PFSK-1 (cell line): ENCODE data around the gene PTPRN2.

Source experiments
- FOXP2 ChIP-seq: optimal IDR thresholded peaks from 2 replicates; pipeline ENCODE3; 2011; ENCODE audit warnings: borderline replicate concordance, control low read depth, inconsistent platforms; ENCODE audit not compliant: insufficient read depth; ENCODE audit errors: extremely low read length, extremely low read depth
- POLR2AphosphoS5 ChIP-seq: IDR thresholded peaks from 2 replicates; pipeline ENCODE4 v1.6.1; 2012; ENCODE audit warnings: low read depth, mild to moderate bottlenecking, control low read depth, low read length, moderate library complexity
- REST ChIP-seq, 2 experiments: IDR thresholded peaks; 2 replicates each; pipeline versions ENCODE4 v1.6.1 to v1.8.0; 2011 to 2012; ENCODE audit warnings: low read depth in 2 of 2, low read length in 2 of 2, control low read depth in 1 of 2, inconsistent platforms in 1 of 2, mild to moderate bottlenecking in 1 of 2, moderate library complexity in 1 of 2; ENCODE audit not compliant: insufficient read depth in 1 of 2
- SIN3A ChIP-seq: IDR thresholded peaks from 2 replicates; pipeline ENCODE4 v1.6.1; 2012; ENCODE audit warnings: mild to moderate bottlenecking, low read length, moderate library complexity, borderline replicate concordance; ENCODE audit not compliant: insufficient read depth
- TAF1 ChIP-seq: IDR thresholded peaks from 2 replicates; pipeline ENCODE4 v1.6.1; 2012; ENCODE audit warnings: low read length, control low read depth, borderline replicate concordance; ENCODE audit not compliant: insufficient read depth

GRCh38 chr7:158067219-158067930, 520.2 kb downstream of the PTPRN2 start:
- no peak for TF ChIP-seq POLR2AphosphoS5
- no peak for TF ChIP-seq REST (IDR thresholded peaks at IDR 0.05; ENCODE audit: insufficient read depth in 1 of 2, low read depth in 2 of 2, low read length in 2 of 2)
- TF ChIP-seq TAF1: no peak
- TF ChIP-seq SIN3A: no peak
- no peak for TF ChIP-seq FOXP2
